ENCODE data around the gene ZBTB43.

The ZBTB43 gene

DNA sequence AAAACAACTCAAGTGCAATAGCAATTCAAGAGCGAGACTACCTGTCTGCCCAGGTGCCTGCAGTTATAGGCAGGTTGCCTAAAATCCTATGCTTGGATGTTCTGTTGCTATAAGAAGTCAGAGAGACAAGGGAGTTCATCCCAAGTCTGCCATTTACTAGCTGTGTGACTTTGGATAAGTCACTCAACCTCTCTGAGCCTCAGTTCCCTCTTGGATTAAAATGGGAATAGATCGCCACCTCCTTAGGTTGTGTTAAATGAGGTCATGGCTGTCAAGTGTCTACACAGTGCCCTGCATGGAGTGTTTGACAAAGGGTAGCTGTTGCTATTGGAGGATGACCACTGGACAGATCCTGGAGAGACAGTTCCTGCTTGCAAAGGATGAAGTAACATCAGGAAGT lies 54.3 kb downstream of the ZBTB43 start:
- no peak for DNase-seq (ENCODE audit: low read depth)

DNA sequence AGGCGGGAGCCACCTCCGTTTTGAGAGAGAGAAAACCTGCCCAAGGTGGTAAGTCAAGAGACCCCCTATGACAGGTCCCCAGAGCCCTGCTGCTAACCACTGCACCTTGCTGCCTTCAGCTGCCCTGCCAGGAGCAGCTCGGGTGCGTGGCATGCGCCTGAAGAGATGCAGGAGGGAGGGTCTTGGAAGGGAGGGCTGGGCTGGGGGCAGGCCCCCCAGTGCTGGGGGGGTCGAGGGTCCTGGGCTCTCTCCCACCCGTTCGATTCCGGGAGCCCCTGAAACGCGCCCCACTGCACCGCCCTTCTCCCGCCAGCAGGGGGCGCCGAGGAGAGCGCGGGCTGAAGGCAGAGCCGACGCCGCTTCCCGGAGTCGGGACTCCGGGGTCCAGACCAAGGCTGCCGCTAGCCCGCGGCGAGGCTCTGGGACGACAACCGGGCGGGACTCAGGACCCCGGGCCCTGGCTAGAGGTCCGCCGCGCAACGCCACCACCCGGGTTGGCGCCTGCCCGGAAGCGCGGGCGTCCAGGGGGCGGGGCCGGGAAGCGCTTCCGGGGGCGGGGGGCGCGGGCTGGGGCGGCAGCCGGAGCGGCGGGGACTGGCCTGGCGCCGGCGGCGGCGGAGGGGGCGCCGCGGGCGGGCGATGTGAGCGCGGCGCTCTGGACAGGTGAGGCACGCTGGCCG lies 55.4 kb downstream of the ZBTB43 start, which contains the start of gene ZBTB34:
Gene ZBTB34, plus strand, starts transcription at position 563 of the 680 bp plus-strand sequence. CDS start 18,761 bp downstream, outside the sequence.
- peak; percentile 73 for DNase-seq (ENCODE audit: low read depth)

GRCh38 chr9:126860757-126861466 lies 56.1 kb downstream of the ZBTB43 start:
- no peak for DNase-seq (ENCODE audit: low read depth)

DNA sequence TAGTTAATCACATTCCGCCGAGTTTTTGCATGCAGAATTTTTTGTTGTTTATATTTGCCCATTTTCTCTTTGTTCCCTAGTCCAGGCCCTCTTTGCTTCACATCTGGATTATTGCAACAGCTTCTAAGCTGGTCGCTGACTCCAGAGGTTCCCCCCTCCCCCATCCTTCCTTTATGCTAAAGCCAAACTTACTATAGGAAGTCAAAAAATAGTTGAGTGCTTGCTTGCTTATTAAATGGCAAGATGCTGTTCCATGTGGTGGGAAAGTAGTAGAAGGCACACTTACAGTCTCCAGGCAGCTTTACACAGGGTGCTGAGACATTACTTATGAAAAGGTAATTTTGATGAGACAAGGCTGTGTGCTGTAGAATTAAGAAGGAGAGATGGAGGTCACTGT lies 56.9 kb downstream of the ZBTB43 start:
- no peak for DNase-seq (ENCODE audit: low read depth)

- DNase-seq (ENCODE audit: low read depth), result no peak
Observed at GRCh38 chr9:126862104-126862761, 57.4 kb downstream of the ZBTB43 start.

DNA sequence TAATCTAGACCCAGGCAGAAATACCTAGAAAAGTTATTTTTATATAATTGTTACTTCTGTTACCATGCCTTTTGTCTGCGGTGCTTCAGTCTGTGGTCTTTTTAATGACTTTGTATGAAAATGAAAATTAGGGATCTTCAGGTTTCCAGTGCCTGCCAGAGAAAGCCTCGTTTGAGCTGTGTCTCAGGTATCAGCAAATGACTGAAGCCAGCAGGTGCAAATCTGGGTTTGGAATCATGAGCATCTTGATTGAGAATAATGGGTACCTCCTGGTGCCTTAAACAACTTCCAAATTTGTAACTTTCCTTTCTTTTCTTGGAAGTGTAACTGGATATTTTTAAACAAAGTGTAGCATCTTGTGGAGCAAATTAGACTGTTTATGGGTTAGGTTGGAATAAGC lies 59.9 kb downstream of the ZBTB43 start:
- DNase-seq (ENCODE audit: low read depth), result no peak

GRCh38 chr9:126869368-126869767 lies 64.5 kb downstream of the ZBTB43 start:
- no peak for DNase-seq (ENCODE audit: low read depth)

DNA sequence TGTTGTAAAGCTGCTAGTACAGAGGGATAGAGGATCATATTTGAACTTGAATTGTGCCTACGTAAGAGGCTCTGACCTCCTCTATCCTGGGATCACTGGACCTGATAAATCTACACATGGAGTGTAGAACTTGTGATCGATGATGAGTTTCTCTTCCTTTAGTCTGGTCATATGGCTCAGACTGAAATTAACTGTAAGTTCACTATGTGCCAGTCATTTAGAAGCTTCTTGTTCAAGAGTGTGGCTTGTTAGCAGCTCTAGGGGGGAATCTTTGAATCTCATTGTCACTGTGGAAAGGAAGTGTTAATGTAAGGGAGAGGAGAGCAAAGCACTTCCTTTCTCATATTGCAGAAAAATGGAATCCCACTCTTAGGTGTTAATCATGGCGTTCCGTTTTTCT lies 67.7 kb downstream of the ZBTB43 start:
- DNase-seq (ENCODE audit: low read depth), result no peak

DNA sequence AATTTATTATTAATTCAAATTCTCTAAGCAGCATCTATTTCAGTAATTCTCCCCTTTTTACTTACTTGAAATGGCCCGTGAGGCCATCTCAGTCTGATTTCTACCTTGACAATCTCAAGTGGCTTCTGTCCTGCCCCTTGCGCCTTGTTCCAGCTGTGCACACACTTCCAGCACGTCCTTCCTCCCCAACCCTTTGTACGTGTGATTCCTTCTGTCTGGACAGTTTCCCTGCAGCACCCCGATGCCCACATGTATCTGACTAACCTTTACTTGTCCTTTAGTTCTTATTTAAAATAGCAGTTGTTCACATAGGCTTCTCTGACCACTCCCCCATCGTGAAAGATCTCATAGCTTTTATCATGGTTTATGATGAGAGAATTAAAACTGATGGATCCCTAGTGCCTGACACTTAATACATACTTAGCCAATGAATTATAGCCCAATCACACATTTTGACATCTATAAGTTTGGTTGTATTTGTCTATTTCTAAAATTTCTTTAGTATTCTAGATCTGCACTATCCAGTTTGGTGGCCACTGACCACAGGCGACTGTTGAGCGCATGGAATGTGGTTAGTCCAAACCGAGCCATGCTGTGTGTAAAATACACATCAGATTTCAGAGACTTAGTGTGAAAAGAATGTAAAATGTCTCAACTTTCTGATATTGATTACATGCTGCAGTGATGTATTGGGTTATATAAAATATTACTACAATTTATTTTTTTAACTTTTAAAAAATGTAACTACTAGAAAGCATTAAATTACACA lies 69.9 kb downstream of the ZBTB43 start:
- DNase-seq (ENCODE audit: low read depth), result no peak

GRCh38 chr9:126875756-126876510 lies 71.1 kb downstream of the ZBTB43 start:
- no peak for DNase-seq (ENCODE audit: low read depth)

DNA sequence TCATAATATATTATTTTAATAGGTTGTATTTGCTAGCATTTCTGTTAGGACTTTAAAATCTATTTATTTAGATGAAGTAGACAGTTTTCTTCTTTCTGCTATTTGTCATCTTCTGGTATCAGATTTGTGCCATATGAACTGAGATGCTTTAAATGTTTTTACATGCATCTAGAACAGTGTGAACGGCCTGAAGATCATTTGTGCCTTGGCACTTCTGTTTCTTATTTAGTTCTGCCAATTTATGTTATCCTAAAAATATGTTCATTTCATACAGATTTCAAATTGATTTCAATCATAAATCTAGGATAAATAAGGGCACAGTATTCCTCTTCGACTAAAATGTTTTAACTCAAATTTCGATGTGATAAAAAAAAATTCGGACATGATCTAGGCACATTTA lies 71.7 kb downstream of the ZBTB43 start:
- no peak for DNase-seq (ENCODE audit: low read depth)

GRCh38 chr9:126877418-126877817 lies 72.6 kb downstream of the ZBTB43 start:
- no peak for DNase-seq (ENCODE audit: low read depth)

- no peak for DNase-seq (ENCODE audit: low read depth)
Observed at GRCh38 chr9:126879288-126879687, 74.4 kb downstream of the ZBTB43 start.

- DNase-seq (ENCODE audit: low read depth), result no peak
Observed at GRCh38 chr9:126880226-126880946, 75.5 kb downstream of the ZBTB43 start.

DNA sequence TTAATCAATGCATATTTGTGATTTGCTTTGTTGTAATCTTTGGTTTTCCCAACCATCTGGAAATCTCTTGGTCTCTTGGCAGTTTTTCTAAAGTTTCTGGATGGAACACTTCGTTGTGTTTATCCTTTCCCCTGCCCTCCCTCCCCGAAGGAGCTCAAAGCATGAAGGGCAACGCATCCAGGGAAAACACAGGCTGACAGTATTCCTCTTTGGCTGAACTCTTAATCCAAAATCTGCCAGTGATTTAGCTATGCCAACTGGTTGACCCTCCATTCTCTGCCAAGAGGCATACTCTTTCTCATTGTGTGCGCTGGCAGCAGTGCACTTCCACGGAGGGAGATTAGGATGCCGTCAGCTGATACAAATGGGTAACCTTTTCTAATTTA lies 76.1 kb downstream of the ZBTB43 start:
- DNase-seq (ENCODE audit: low read depth), result no peak

GRCh38 chr9:126882746-126883145 lies 77.9 kb downstream of the ZBTB43 start:
- DNase-seq (ENCODE audit: low read depth), result no peak

GRCh38 chr9:126883636-126884035 lies 78.8 kb downstream of the ZBTB43 start:
- no peak for DNase-seq (ENCODE audit: low read depth)

GRCh38 chr9:126885131-126885641 lies 80.3 kb downstream of the ZBTB43 start:
- no peak for DNase-seq (ENCODE audit: low read depth)

DNA sequence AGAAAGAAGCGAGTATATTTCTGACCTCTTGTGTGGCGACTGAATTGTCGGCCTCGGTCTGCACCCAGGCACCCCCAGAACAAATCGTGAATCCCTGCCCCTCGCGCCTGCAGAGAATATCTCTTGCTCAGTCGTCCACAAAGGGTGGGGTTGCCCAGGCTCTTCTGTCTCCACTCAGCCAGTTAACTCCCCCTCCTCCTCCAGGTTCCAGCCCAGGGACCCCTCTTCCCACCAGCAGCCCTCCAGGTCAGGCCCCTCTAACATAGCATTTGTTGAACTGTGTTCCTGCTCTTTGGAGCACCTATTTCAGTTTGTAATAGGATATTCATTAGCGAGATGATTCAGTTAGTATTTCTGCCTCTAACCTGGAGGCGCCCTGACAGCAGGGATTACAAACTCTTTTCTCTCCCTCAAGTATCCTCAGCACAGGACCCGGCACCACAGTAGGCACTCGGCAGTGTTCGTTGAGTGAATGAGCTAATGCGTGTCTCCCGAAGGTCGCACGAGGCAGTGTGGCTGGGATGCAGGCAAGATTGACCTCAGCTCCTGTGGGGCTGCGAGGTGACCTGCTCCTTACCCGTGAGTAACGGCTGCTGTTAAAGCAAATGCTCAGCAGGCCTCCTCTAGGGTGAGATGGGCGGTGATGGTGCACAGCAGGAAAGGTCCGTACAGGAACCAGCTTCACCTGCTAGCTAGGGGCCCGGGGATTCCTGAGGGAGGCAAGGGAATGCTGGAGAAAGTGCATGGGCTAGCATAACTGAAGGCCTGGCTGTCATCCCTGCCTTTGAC lies 81.4 kb downstream of the ZBTB43 start:
- DNase-seq (ENCODE audit: low read depth), result no peak

GRCh38 chr9:126886897-126887296 lies 82.1 kb downstream of the ZBTB43 start:
- DNase-seq (ENCODE audit: low read depth), result no peak
